Stomach (tissue), 4 donors: ENCODE results near the gene DNAH17.

ENCODE experiments used
- EP300 ChIP-seq: sonication (generic); formaldehyde crosslinking; IDR thresholded peaks from one replicate; pipeline ENCODE4 v1.6.1; 2017; ENCODE audit warnings: antibody characterized with exemption
- POLR2A ChIP-seq, 4 donors: fragments of 450-650 bp; IDR thresholded peaks; one replicate each; pipeline ENCODE4 v1.6.1; 2016; ENCODE audit warnings: antibody characterized with exemption in 4 of 4, control low read depth in 2 of 4, mild to moderate bottlenecking in 1 of 4, moderate library complexity in 1 of 4
- POLR2AphosphoS5 ChIP-seq, 3 donors: sonication (generic); formaldehyde crosslinking; IDR thresholded peaks; one replicate each; pipeline ENCODE4 v1.6.1; 2016; ENCODE audit warnings: antibody characterized with exemption in 3 of 3
- TF ChIP-seq, protein P1 (sequence below), 7 experiments: fragments of 450-650 bp in 4 of 7; fragments of 200-600 bp in 3 of 7; sonication (generic) in 3 of 7; IDR thresholded peaks; one replicate each; pipeline ENCODE4 v1.5.1; 2016 to 2019; ENCODE audit warnings: antibody characterized with exemption in 7 of 7, control low read depth in 2 of 7, mild to moderate bottlenecking in 1 of 7

DNA sequence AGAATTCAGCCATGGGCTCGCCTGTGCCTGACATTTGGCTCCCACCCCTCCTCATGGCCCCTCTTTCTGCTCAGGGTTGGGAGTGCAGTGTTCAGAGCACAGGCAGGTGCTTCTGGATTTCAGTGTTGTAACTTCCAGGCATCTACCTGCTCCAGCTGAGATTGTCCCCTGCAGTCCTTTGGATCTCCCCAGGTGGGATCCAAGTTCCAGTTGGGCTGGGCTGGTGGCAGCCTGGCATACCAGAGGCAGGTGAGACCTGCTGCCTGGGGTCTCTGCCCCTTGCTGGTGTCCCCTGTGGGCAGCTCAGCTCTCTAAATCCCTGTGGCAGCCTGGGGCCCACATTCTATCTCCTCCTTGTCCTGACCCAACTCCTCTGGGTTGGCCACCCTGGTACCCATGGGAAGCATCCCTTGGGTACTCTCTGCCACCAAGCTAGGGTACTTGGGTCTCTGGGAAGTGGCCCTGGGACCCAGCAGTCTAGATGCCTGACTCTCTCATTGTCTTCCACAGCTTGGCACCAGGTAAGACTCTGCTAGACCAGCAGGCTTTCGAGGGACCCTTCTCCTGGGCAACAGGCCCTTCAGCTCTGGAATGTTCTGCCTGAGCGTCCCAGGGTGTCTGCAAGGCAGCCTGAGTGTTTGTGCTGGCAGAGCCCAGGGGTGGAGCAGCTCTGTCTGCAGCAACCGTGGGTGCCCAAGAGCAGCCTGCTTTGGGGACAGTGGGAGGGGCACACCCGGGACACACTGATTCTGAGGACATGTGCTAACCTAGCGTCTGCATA is 42.5 kb downstream of the DNAH17 start:
- TF ChIP-seq POLR2A (IDR thresholded peaks at IDR 0.05) (no peak), POLR2AphosphoS5 (IDR thresholded peaks at IDR 0.05) (no peak), EP300 (no peak)
- TF ChIP-seq, protein P1, sequence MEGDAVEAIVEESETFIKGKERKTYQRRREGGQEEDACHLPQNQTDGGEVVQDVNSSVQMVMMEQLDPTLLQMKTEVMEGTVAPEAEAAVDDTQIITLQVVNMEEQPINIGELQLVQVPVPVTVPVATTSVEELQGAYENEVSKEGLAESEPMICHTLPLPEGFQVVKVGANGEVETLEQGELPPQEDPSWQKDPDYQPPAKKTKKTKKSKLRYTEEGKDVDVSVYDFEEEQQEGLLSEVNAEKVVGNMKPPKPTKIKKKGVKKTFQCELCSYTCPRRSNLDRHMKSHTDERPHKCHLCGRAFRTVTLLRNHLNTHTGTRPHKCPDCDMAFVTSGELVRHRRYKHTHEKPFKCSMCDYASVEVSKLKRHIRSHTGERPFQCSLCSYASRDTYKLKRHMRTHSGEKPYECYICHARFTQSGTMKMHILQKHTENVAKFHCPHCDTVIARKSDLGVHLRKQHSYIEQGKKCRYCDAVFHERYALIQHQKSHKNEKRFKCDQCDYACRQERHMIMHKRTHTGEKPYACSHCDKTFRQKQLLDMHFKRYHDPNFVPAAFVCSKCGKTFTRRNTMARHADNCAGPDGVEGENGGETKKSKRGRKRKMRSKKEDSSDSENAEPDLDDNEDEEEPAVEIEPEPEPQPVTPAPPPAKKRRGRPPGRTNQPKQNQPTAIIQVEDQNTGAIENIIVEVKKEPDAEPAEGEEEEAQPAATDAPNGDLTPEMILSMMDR (IDR thresholded peaks at IDR 0.05) = no peak
